Epithelial cell of proximal tubule (primary cell): ENCODE measurements around the gene RALBP1. TPM values are rescaled to one million over a fixed set of nuclear protein-coding genes. Genes with fewer than 3 reads are reported as not detected.
"Not testable (repeated sequence)": the region's sequence is repeated elsewhere in the genome, so short reads cannot be mapped to it uniquely, and the experiment has no call there.

ENCODE experiments used
- DNase-seq: peaks from one replicate; pipeline ENCODE4 v3.0.0-alpha.2; 2011; ENCODE audit warnings: low read depth
- H3K4me3 ChIP-seq: 2 replicates; pipeline ENCODE4 v1.5.1; 2011; ENCODE audit warnings: low read depth, mild to moderate bottlenecking, low read length
- CTCF ChIP-seq: conservative IDR thresholded peaks from 2 replicates; pipeline ENCODE4 v1.5.1; 2012; ENCODE audit warnings: low read depth, mild to moderate bottlenecking, low read length
- total RNA-seq: library from RNA; depleted of rRNA; stranded (reverse); fragments of >200 nt; gene quantifications from 2 replicates; pipeline ENCODE4 v1.2.3, GENCODE V29; 2015

The RALBP1 gene
- 57.5 and 73.9 TPM in 2 replicates for total RNA-seq

- peak within 1 kb of the TSS; percentile 98 for H3K4me3 ChIP-seq
- TF ChIP-seq CTCF = peak; percentile 30
- DNase-seq = peak; percentile 83
Observed at GRCh38 chr18:9474983-9475642, at the start of gene RALBP1. TSS of gene RALBP1 (plus strand) at chr18:9475513. CDS start at chr18:9513046, 37,533 bp downstream.

GRCh38 chr18:9426753-9427152 is 48.6 kb upstream of the RALBP1 start:
- TF ChIP-seq CTCF = no peak
- no peak for DNase-seq

GRCh38 chr18:9428301-9428706 is 47.0 kb upstream of the RALBP1 start:
- no peak overlapping the region for H3K4me3 ChIP-seq
- DNase-seq = no peak
- TF ChIP-seq CTCF = no peak

More at GRCh38 chr18:9426753-9427152, 48.6 kb upstream of the RALBP1 start:
- H3K4me3 ChIP-seq = no peak overlapping the region

- no peak for DNase-seq
- no peak overlapping the region for H3K4me3 ChIP-seq
- TF ChIP-seq CTCF = no peak
Observed at GRCh38 chr18:9428862-9429661, 46.3 kb upstream of the RALBP1 start.

GRCh38 chr18:9429662-9429993 is 45.7 kb upstream of the RALBP1 start:
- no peak overlapping the region for H3K4me3 ChIP-seq
- DNase-seq = no peak
- TF ChIP-seq CTCF = no peak

- not testable (repeated sequence) for DNase-seq, H3K4me3 ChIP-seq
Observed at GRCh38 chr18:9430315-9430714, 45.0 kb upstream of the RALBP1 start.

GRCh38 chr18:9431296-9431695 is 44.0 kb upstream of the RALBP1 start:
- no peak for TF ChIP-seq CTCF
- DNase-seq = no peak
- H3K4me3 ChIP-seq = no peak overlapping the region

GRCh38 chr18:9433122-9433521 is 42.2 kb upstream of the RALBP1 start:
- not testable (repeated sequence) for H3K4me3 ChIP-seq, DNase-seq
